Spleen (tissue), 7 donors: ENCODE results near the gene USP6NL.
A peak's percentile ranks its signal among the peaks of the same experiment; 100 is the strongest.

ENCODE experiments used
- POLR2A ChIP-seq, 3 donors: fragments of 450-650 bp; IDR thresholded peaks; one replicate each; pipeline ENCODE4 v1.5.1; 2017; ENCODE audit warnings: antibody characterized with exemption in 3 of 3, mild to moderate bottlenecking in 1 of 3
- POLR2AphosphoS5 ChIP-seq, 3 donors: sonication (generic); formaldehyde crosslinking; IDR thresholded peaks; one replicate each; pipeline ENCODE4 v1.5.1; 2017; ENCODE audit warnings: antibody characterized with exemption in 3 of 3
- TF ChIP-seq, protein P1 (sequence below), 11 experiments: fragments of 200-600 bp in 7 of 11; fragments of 450-650 bp in 4 of 11; sonication (generic) in 4 of 11; IDR thresholded peaks in 8 of 11; conservative IDR thresholded peaks in 3 of 11; 1 replicate in 7 of 11; 2 replicates in 4 of 11; pipeline versions ENCODE4 v1.4.0 to v1.8.0; 2016 to 2021; ENCODE audit warnings: antibody characterized with exemption in 11 of 11, inconsistent platforms in 4 of 11, mild to moderate bottlenecking in 1 of 11
- donor health status: DM: no; HTN: no; CAD: no; lungs with moderate emphysema.
- donor health status: DM: no; HTN: no; CAD: no.
- donor health status: DM: no; HTN: no; CAD: no.

DNA sequence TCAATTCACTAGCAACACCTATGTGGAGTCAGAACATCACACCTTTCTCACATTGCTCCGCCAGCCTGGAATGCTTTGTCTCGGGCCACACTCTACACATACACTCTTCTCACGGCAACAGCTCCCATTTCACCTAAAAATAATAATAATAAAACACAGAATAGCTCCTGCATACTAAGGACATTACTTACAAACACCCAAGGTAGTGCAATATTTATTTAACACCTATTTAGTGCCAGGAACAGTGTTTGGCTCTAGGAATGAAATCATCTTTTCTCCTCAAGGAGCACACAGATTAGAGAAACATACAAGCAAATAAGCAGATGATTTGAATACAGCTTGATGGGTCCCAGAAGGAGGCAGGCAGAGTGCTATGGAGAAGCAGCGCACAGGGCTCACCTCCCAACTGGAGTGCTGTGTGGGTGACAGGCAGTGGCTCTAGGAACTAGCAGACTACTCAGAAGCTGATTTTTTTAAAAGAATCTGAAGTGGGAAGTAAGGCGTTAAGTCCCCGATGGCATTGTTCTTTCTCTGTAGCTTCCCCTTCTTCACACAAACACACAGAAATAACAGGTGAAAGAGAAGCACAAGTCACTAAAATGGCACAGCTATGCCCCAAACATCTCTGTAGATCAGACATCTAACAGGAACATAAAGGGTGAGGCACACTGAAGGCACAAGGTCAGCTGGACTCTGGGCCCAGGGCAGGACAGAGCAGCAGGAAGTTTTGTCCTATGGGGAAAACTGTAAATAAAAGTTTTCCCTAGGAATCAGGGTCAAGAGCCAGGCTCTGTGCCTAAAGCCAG is 16.7 kb downstream of the USP6NL start:
- TF ChIP-seq POLR2A (IDR thresholded peaks at IDR 0.05): no peak
- TF ChIP-seq, protein P1, sequence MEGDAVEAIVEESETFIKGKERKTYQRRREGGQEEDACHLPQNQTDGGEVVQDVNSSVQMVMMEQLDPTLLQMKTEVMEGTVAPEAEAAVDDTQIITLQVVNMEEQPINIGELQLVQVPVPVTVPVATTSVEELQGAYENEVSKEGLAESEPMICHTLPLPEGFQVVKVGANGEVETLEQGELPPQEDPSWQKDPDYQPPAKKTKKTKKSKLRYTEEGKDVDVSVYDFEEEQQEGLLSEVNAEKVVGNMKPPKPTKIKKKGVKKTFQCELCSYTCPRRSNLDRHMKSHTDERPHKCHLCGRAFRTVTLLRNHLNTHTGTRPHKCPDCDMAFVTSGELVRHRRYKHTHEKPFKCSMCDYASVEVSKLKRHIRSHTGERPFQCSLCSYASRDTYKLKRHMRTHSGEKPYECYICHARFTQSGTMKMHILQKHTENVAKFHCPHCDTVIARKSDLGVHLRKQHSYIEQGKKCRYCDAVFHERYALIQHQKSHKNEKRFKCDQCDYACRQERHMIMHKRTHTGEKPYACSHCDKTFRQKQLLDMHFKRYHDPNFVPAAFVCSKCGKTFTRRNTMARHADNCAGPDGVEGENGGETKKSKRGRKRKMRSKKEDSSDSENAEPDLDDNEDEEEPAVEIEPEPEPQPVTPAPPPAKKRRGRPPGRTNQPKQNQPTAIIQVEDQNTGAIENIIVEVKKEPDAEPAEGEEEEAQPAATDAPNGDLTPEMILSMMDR (IDR thresholded peaks at IDR 0.05 in 8 of 11, conservative IDR thresholded peaks at IDR 0.05 in 3 of 11): no peak
- peak in 1 of 3 donors; percentile 11 for TF ChIP-seq POLR2AphosphoS5 (IDR thresholded peaks at IDR 0.05)
